GM19238 (cell line): Measurements from ENCODE around the gene CABLES2.

Experiments
- DNase-seq: peaks from one replicate; pipeline ENCODE4 v3.0.0; 2011; ENCODE audit warnings: low spot score; ENCODE audit not compliant: insufficient read length

The CABLES2 gene

DNA sequence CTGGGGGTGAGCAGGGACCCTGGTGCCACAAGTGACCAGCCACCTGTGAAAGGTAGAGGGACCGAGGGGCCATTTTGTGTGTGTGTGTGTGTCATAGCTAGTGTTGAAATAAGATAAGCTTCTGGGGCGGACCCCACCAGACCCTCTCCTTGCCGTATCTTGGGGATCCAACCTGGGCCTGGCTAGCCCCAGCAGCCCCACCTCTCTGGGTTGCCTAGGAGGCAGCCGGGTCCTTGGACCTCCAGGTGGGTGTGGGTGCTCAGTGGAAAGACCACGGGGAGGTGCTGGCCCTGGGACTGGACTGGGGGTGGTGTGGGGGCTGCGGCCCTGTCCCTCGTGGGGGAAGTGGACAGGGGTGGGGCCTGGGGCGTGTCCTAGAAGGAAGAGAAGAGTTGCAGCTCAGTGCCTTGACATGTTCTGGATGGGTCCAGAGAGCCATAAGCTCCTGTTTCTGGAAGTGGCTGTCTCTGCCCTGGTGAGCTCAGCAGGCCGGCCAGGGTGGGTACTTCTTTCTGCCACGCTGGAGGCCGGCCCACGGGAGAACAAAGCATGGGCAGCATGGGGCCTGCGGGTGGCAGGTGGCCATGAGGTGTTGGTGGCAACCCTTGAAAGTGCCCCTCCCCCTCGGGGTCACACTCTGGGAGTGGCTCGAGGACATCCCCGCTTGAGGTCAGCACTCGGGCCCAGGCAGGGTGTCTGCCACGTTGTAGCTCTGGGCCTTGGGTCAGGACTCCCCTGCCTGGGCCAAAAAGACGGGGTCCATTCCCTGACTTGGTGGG lies 11.8 kb upstream of the CABLES2 start:
- no peak for DNase-seq

DNA sequence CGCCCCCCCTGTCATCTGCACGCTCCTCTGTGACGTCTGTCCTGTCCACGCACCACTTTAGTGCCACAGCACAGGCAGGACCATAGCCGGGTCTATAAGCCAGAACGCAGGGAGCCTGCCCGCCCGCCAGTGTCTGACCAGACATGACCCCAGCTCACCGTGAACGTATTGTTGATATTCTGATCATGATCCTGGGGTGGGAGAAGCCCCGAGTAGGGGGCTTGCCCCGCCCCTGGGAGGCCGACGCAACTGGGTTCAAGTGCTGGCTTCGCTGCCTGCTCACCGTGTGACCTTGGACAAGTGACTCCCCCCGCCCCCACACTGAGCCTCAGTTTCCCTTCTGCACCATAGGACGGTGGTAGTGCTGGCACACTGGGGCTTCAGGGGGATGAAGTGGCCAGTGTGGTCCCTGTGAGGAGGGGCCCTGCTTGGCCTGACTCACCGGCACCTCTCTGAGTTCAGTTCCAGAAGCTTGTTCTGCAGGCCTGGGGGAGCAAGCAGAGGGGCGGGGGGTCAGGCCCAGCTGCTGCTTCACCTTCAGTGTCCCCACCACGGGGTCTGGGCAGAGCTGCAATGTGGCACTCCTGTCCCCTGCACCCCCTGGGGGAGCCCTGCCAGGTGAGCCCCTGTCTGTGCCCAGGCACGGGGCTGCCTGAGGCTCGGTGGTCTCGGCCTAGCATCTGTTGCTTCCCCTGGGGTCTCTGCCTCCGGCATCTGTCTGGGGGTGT lies 11.1 kb upstream of the CABLES2 start:
- DNase-seq, result no peak

DNA sequence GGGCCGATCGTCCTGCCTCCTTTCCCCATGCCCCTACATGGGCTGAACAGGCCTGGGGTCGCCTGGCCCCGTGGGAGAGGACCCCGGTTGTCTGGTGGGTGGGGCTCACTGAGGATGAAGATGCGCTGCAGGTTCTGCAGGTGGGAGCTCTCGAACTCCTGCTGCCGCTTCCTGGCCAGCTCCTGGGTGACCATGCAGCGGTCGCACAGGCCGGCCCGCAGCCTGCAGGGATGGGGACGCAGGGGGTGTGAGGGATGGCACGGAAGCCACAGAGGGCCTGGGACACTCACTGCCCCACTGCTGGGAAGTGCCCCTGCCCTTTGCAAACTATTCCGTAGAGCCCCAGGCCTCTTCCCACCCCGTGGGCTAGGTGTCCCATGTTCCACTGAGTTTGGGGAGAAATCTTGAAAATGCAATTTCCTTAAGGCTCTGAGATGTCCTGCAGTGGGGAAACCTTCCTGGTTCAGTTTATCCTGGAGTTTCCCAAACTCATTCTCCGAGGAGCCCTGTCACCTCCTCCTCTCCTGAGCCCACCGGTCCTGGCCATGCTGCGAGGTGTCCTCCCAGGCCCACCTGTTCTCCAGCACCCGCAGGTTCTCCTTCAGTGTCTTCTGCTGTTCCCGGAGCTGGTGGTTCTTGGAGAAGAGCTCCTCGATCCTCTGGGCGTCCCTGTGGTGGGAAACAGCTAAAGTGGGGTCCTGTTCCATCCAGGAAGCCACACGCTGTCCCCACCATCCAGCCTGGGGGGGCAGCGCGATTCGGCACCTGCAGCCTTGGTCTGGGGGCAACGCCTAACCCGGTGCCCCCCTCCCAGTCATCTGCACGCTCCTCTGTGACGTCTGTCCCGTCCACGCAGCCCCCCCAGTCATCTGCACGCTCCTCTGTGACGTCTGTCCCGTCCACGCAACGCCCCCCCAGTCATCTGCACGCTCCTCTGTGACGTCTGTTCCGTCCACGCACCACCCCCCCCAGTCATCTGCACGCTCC lies 9.9 kb upstream of the CABLES2 start:
- DNase-seq, result no peak

DNA sequence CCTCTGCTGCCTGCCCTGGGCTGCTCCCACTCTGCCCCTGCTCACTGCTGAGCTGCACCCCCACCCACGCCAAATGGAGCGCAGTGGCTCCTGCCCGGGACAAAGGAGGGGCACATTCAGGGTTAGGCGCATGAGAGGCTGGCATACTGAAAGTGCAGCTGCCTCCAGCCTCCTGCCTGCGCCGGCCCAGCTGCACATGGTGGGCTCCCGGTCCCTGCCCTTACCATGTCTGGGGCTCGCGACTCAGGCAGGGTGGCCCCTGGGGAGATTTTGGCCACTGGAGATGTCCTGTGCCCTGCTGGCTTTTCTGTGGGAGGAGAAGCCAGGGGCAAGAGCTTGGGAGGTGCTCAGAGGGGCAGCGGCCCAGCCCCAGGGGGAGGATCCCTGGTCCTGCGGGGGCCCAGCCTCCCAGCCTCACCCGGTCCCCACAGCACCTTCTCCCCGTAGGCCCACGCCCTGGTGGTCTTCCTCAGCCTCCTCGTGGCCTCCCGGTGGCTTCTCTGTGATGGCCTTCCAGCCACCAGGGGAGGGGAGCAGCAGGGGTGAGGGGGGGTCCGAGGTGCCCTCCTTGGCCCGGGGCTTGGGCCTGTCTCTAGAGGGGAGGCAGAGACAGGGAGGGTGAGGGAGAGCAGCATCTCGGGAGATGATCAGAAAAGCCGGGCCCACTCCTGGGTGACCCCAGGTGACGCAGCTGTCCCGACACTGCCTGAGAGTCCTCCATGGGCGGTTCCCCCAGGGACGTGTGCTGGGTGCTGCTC lies 8.4 kb upstream of the CABLES2 start:
- DNase-seq, result no peak

DNA sequence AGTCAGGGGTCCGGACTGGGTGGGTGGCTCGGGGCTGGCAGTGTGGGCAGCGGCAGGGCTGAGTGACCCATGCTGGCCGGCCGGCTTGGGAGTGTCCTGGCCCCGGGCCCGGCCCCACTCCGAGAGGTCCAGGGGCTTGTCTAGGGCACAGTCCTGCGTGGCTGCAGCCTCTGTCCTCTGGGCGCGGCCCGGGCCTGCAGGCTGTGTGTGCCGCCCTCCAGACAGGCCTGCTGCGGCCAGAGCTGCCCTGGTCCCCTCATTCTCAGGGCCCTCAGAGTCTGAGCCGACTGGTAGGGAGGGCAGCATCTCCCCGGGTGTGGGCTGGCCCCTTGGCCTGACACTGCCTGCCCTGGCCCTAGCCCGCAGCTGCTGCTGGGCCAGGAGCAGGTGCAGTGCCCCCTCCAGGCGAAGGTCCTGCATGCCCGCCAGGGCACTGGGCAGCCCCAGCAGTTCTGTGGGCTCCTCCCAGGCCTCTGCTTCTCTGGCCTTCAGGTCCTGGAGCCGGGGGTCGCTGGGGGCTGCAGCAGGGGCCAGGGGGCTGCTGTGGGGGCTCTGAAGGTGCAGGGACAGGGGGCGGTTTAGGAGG lies 6.9 kb upstream of the CABLES2 start:
- DNase-seq, result no peak

DNA sequence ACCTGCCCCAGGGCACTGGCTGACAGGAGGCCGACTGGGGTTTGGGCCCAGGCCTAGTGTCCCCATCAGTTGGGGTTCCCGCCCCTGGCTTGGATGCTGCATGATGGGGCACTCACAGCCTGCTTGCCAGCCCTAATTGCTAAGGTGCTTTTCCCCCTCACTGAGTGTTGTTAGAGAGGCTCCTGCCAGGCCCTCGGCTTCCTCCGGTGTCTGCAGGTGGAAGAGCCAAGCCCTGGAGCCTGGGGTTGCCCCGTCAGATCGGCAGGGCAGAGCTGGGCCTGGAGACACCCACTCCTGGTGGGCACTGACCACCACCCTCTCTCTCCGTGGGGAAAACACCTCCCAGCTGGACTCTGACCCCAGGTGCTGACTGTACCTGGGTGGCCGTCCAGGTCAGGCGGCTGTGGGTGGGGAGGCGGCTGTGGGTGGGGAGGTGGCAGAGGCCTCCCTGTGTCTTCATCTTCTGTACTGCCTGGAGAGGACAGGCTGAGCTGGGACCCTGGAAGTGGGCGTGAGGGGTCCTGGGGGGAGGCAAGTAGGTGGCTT lies 6.0 kb upstream of the CABLES2 start:
- DNase-seq, result no peak

DNA sequence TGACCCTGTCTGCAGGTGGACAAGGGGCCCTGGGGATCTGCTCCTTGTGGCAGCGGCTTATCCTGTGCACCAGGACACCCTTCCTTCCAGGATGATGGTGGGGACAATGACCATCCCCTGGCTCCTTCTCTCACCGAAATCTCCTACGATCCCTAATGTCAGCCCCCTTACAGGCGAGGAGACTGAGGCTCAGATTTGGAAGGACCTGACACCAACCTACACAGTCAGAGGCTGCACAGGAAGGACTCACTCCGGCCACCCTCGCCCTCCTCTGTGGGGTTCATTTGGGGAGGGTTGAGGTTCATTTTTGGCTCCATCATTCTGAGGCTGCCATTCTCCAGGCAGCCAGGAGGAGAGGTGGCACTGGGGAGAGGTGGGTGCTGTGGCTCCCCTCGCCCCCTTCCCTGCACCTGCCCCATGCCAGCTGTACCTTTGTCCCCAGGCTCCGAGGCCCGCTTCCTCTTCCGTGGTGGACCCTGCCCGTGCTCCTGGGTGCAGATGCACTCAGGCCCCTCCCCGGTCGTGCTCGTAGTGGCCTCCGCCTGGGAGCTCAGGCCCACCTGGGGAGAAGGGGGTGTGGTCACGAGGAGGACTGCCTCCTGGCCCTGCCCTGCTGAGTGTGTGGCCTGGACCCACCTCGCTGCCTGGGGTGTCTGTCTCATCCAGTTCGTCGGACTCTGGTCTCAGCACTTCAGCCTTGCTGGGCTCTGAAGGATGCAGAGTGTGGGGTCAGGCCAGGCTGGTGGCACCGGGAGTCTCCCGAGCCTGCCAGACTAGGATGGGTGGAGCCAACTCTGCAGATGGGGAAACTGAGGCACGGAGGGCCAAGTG lies 5.3 kb upstream of the CABLES2 start:
- no peak for DNase-seq

DNA sequence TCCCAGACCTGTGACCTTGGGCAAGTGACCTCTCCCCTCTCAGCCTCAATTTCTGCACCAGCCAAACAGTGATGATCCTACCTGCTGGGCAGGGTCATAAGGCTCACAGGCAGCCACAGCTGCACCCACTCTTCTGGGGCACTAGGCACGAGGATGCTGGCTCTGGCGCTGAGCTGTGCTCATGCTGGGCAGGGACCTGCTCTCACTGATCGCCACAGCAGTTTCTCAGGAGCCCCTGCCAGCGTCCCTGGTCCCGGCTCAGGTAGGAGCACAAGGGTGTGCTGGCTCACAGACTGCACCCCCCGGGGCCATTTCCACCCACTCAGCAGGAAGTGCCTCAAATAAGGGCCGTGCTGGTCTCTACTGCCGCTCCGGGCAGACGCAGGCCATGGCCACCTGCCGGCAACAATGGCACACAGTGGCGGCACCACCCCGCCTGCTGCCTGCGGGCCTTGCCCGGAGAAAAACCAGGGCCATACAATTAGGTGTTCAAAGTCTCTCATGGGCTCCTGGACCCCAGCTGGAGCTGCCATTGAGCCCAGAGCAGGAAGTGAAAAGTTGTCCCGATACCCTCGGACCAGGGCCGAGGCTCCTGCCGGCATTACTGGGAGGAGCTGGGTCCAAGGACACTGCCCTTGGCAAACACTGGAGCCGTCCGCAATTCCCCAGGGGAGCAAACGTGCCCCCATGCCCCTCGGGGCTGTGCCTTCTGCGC lies 4.6 kb upstream of the CABLES2 start:
- no peak for DNase-seq

DNA sequence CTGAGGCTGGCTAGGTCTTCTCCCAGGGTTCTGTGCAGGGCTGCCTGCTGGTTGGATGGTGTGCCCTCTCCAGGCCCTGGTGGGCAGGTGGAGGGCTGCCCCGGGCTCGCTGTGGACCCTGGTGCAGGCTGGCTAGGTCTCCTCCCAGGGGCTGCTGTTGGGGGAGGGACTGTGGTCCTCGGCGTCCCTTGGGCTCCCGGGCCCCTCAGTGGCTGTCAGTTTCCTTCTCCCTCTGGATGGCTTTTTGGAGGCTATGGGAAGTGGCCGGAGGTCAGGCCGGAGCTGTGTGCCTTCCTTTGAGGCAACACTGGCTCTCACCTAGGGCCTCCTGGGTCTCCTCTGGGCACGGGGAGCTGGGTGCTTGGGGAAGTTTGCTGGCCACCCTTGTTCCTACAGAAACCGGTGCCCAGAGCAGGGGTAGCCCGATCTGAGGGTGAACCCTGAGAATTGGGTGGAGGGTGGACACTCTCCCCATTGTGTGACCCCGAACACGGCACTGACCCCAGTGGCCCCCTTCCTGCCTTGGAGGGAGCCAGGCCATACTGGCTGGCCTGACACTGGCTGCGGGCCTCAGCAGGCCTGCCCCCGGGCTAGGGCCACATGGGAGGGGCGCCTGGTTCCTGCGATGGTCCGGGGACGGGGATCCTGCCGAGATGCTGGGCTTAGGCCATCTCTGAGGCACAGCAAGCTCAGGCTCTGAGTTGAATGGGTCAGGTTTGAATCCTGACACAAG lies 3.8 kb upstream of the CABLES2 start:
- no peak for DNase-seq

DNA sequence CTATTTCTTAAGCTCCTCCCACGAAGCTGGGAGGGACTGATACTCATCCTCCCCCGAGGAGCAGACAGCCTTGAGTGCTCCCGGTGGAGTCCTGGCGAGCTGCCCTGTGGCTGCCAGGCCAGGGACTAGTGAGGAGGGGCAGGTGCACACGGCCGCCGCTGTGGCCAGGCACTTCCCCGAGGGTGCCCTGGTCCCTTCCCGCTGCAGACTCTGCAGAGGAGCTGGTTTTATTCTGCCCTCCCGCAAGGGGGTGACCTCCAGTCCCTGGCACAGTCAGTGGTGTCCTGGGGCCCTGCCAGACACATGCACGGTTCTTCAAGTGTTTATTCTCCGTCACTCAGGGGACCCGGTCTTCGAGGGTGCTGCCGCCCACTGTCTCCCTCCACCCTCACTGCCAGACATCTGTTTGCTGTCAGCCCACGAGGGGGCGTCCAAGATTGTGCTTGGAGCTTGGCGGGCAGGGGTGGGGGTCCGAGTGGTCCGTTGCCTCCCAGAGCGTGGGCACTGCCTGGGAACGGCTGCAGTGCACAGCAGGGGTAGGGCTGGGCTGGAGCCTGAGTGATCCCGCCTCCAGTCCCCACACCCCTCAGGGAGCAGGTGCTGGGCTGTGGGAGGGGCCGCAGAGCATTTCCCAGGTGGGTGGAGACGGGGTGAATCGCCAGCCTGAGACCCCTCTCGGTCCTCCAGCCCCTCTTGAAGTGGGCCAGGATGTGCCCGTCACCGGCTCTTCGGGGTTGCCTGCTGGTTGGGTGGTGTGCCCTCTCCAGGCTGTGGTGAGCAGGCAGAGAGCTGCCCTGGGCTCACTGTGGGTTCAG lies 3.1 kb upstream of the CABLES2 start:
- DNase-seq, result peak; percentile 42

DNA sequence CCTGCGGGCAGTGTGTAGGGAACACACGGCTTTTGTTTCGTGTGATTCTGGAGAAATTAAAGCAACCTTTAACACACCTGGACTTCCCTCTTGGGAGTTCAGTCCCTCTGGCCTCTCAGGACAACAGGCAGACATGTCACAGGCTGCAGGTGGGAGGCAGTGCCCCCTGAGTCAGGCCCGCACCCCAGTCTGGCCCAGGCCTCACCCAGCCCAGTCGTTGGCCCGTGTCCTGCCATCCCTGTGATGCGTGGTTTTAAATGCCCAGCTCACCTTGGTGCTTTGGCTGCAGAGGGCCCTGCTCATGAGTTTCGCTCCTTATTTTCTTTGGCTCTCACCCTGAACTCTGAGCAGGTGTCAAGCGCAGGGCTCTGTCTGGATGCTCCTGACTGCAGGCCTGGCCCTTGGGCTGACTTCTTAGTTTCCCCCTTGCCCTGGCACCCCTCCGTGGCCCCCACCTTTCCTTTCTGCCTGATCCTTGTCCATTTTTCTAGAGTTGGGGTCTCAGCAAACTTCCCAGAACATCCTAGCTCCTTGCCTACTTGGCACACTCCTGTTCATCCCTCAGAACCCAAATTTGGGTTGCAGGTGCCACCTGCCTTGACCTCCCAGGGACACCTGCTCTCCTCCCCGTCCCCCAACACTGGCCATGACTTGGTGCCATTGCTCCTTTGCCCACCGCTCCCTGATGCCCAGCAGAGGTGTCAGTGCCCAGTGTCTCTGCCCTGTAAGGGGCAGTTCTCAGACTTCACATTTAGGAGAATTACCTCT lies 2.2 kb upstream of the CABLES2 start:
- DNase-seq, result no peak

DNA sequence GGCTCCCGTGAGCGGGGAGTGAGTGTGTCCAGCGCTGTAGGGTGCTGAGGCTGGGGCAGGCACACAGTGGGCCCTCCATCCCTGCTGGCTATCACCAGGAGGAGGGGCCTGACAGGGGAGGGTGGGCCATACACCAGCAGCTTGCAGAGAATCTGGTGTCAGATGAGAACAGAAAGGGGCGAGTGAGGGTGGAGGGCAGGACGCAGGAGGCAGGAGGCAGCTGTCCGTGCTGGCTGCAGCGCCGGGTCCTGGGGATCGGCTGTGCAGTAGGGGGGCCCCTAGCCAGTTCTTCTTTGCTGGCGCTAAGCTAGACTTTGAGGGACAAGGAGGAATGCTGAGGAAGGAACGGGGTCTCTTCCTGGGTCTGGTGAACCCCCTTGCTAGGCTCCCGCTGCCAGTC lies 1.6 kb upstream of the CABLES2 start:
- DNase-seq, result no peak

DNA sequence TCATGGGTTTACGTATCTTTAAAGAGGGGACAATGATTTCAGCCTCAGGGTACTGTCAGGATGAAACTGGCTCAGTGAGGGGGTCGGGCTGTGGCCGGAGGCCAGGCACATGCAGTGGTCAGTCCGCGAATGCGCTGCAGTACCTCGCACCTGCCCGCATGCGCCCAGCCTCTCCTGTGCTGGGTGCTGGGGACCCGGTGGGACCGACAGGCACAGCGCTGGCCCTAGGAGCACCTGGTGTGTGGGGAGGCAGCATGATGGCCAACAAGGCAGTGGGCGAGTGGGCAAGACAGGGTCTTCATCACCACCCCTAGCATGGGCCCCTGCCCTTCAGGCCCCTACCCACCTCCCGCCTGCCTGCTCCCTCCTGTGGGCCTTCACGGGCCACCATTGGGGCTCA lies 970 bp upstream of the CABLES2 start:
- DNase-seq, result no peak

DNA sequence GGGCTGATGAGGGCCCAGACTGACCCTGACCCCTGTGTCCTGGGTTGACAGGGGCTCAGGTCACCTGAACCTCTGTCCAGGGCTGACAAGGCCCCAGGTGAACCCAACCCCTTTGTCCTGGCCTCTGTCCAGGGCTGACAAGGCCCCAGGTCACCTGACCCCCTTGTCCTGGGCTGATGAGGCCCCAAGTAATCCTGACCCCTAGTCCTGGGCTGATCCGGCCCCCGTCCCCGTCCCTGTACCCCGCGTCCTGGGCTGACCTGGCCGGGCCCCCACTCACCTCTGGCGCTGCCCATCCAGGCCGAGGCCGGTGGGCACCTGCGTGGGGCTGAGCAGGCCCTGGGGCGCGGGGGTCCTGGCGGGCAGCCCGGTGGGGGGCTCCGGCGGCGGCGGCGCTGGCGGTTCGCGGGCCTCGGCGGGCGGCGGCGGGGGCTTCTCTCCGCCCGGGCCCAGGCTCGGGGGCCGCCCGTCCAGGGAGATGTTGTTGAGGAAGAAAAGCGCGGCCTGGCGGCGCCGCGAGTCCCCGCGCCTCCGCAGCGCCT lies 379 bp downstream of the CABLES2 start:
- no peak for DNase-seq

DNA sequence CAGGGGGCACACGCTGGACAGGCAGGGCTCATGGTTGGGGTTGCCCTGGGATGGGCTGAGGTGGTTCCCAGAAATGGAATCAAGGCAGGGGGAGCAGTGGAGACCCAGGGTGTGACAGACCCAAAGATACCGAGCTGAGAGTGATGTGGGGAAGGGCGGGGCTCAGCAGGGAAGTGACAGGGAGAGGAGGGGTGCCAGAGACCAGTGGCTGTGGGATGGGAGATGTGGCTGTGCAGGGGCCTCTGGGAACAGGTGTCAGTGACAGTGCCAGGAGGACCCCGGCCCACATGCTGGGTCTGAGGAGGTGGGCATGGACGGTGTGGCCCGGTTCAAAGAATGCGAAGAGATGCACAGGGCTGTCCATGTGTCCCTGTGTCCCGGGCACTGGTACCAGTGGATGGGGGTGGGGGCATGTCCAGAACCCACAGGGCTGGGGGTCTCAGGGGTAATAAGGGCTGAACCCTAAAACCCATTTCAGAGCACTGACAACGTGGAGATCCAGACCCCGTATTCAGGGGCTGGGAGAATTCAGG lies 1.0 kb downstream of the CABLES2 start:
- no peak for DNase-seq
